GM18498 (cell line): ENCODE data around the gene RCAN2.

ENCODE experiments used
- ATAC-seq: cut with Tn5 transposase; IDR thresholded peaks from one replicate; pipeline ENCODE4 v1.9.1; 2021; ENCODE audit warnings: mild to moderate bottlenecking, moderate library complexity; ENCODE audit not compliant: unreplicated experiment

Gene RCAN2

GRCh38 chr6:46299253-46299652 lies 192.0 kb downstream of the RCAN2 start:
- ATAC-seq: no peak

- no peak for ATAC-seq
Measured at GRCh38 chr6:46296586-46296985, 194.7 kb downstream of the RCAN2 start.

DNA sequence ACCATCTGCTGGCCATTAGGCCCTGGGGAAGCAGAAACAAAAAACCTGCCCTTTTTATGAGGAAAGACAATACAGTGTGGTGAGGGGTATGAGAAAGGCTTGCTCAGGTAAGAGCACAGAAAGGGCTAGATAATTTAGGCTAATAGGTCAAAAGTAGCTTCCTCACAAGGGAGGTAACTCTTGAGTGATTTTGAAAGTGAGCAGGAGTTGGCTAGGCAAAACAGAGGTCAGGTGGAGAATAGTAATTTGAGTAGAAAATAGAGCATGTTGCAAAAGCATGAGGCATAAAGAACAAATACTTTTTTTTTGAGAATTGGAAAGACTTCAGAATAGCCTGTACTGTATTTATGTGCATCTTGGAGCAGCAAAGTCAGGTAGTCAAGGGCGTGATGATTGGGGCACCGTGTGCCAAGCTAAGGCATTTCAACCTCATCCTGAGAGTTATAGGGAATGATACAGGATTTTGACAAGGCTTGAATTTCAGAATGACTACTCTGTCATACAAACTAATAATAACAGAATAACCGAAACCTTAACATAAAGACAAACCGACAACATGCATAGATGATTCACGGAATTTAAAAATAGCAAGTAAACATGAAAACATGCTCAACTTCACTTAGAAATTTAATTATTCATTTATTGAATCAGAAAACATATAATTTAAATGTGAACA lies 197.5 kb downstream of the RCAN2 start:
- ATAC-seq: peak; percentile 79

DNA sequence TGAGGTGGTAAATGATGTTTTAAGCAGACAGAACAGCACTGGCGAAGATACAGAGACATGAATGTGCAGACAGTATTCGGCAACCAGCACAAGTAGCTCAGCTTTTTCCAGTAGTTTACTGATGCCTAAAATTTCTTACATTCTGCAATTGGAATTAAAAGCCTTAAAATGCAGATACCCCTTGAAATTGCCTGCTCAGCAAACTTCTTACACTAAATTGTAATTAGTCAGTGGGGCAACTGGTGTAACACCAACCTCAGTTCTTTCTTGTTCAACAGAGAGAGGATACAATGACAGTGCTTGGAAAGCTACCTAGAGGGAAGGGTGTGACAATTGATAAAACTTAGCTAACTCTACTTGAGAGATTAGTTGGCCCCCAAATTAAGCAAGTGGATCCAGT lies 199.4 kb downstream of the RCAN2 start:
- no peak for ATAC-seq

DNA sequence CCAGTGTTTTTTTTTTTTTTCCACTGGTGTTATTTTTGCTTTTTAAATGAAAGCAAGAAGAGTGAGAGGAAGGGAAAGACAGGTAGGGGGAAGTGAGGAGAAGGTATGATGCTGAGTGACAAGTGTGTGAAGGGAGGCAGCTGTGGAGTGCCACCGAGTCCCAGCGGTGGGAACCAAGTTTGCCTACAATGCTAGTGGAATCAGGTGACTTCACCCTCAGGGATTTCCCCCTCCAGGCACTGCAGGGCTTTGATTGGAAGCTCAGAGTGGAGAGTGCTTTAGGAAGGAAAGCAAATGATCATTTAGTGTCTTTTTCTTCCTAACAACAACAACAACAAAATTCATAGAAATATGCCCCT lies 200.0 kb downstream of the RCAN2 start:
- ATAC-seq: no peak

- ATAC-seq: no peak
Measured at GRCh38 chr6:46290421-46291274, 200.6 kb downstream of the RCAN2 start.

GRCh38 chr6:46289898-46290297 lies 201.4 kb downstream of the RCAN2 start:
- no peak for ATAC-seq

- ATAC-seq: no peak
Measured at GRCh38 chr6:46288835-46289234, 202.4 kb downstream of the RCAN2 start.

DNA sequence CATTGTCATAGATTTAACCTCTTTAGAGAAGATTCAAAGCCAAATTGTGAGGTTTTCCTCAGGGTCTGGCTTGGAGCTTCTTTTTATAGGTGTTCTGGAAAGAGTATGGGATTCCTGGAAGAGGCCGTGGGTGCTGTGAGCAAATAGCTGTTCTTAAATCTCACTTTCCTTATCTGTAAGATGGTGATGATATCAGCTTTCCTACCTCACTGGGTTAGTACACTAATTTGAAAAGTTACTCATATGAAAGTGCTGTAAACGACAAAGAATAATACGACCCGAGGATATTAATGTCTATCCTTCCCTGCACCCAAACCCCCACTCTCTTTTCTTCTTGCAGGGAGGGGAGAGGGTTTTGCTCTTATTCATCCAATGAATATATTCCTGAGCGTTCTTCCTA lies 203.6 kb downstream of the RCAN2 start:
- no peak for ATAC-seq

- ATAC-seq: no peak
Measured at GRCh38 chr6:46287043-46287442, 204.2 kb downstream of the RCAN2 start.

DNA sequence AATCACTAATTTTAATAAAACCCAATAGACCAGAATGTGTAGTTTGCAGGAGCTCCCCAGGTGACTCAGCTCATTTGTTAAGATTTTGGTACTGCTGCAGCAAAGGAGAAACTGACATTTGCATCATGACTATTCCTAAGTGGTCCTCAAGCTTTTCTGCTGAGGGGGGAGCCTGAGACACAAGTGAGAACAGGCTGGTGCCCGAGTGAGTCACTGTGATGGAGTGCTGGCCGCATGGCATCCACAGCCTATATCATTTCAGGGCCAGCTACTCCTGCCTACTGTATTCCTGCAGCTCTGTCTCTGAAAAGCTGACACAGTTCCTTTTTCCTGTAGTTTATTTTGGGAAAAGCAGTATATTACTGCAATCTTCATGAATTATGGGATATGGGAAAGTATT lies 206.8 kb downstream of the RCAN2 start:
- ATAC-seq: no peak

GRCh38 chr6:46281110-46281509 lies 210.1 kb downstream of the RCAN2 start:
- no peak for ATAC-seq

- ATAC-seq: no peak
Measured at GRCh38 chr6:46279874-46280273, 211.4 kb downstream of the RCAN2 start.

- ATAC-seq: no peak
Measured at GRCh38 chr6:46276576-46277142, 214.6 kb downstream of the RCAN2 start.

GRCh38 chr6:46274502-46274901 lies 216.7 kb downstream of the RCAN2 start:
- ATAC-seq: no peak

GRCh38 chr6:46273911-46274310 lies 217.3 kb downstream of the RCAN2 start:
- no peak for ATAC-seq

DNA sequence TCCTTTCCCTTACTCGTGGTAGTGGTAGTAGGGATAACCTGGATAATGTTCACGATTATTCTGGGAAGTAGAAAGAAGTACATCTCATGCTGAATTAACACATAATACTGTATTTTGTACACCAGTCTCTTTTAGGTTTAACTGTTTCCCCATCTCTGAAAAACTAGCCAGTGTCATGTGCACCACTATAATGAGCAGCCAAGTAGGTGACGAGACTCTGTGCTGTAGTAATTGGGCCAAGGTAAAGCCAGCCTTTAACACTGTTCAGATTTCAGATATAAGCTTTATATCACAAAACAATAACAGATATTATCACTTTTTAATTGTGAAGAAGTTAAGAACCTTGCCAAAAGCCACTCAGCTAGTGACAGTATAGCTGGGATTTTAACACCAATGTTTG lies 219.5 kb downstream of the RCAN2 start:
- ATAC-seq: no peak

GRCh38 chr6:46271107-46271506 lies 220.1 kb downstream of the RCAN2 start:
- no peak for ATAC-seq

GRCh38 chr6:46270336-46270735 lies 220.9 kb downstream of the RCAN2 start:
- no peak for ATAC-seq

DNA sequence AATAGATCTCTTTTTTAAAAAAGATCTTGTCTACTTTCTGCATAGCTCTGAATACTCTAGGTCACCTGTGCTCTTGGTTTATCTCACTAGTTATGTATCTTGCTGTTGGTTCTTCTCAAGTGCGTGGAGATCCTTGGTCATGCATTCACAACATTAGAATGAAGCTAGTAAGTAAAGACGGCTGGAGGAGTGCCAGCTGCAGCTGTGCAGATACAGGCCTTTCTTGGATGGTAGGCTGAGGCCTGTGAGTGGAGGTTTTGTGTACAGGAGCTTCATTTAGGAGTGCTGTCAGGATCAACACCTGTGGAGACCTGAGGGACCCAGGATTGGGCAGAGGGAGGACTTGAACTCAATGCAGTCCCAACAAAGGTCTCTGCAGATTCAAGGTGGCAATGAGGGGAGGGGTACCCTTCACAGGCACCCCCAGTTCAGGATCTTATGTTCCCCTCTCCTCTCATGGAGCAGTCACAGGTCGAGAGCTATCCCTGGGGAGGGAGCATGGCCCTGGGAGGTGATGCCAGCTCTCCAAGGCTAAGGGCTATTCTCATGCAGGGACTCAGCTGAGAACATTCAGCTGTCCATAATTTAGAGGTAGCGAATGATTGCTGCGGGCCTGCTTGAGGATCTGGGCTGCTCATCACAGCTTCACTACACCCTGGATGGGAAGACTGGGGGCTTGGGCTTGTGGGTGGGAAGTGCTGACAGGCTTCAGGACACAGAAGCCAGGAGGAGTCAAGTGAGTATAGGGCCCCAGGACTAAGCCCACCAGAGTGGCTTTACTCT lies 221.6 kb downstream of the RCAN2 start:
- ATAC-seq: no peak

DNA sequence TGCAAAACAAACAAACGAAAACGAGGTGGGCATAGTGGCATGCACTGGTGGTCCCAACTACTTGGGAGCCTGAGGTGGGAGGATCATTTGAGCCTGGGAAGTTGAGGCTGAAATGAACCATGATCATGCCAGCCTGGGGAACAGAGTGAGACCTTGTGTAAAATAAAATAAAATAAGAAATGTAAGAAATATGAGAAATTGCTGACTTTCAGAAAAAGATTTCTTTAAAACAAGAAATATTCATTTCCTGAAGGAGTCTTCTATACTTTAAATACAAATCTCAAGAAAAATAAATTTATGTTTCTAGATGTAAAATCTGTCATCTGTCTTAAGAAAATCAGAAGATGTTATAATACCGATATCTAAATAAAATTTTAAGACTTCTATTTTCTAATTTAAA lies 223.7 kb downstream of the RCAN2 start:
- ATAC-seq: no peak
